A549 (cell line): ENCODE results near the gene PHC2.

Source experiments
- CEBPB ChIP-seq, 2 experiments: fragments of >200 bp in 1 of 2; sonication (Bioruptor Twin) in 1 of 2; formaldehyde crosslinking in 1 of 2; IDR thresholded peaks; 2 replicates each; pipeline ENCODE4 v1.6.1; 2012 to 2016
- RARB ChIP-seq: fragments of 250-450 bp; sonication (Bioruptor Pico); IDR thresholded peaks from 2 replicates; pipeline ENCODE4 v1.8.0; 2021; ENCODE audit warnings: mild to moderate bottlenecking, moderate library complexity
- TF ChIP-seq, protein P1 (sequence below): fragments of >200 bp; sonication (Bioruptor Twin); formaldehyde crosslinking; IDR thresholded peaks from 3 replicates; pipeline ENCODE4 v1.5.1; 2016

GRCh38 chr1:33327587-33328325 lies 103.1 kb downstream of the PHC2 start:
- TF ChIP-seq, protein P1, sequence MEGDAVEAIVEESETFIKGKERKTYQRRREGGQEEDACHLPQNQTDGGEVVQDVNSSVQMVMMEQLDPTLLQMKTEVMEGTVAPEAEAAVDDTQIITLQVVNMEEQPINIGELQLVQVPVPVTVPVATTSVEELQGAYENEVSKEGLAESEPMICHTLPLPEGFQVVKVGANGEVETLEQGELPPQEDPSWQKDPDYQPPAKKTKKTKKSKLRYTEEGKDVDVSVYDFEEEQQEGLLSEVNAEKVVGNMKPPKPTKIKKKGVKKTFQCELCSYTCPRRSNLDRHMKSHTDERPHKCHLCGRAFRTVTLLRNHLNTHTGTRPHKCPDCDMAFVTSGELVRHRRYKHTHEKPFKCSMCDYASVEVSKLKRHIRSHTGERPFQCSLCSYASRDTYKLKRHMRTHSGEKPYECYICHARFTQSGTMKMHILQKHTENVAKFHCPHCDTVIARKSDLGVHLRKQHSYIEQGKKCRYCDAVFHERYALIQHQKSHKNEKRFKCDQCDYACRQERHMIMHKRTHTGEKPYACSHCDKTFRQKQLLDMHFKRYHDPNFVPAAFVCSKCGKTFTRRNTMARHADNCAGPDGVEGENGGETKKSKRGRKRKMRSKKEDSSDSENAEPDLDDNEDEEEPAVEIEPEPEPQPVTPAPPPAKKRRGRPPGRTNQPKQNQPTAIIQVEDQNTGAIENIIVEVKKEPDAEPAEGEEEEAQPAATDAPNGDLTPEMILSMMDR, result no peak
- TF ChIP-seq CEBPB (IDR thresholded peaks at IDR 0.05) (no peak), RARB (CRISPR knock-in tag) (no peak)
